GM19328 (cell line): ENCODE data around the gene ALDOB.

Experiments
- ATAC-seq: cut with Tn5 transposase; IDR thresholded peaks from one replicate; pipeline ENCODE4 v1.9.1; 2021; ENCODE audit warnings: mild to moderate bottlenecking, moderate library complexity; ENCODE audit not compliant: unreplicated experiment

The ALDOB gene

GRCh38 chr9:101435601-101436079 is at the start of gene ALDOB:
Gene ALDOB, minus strand, starts transcription at chr9:101435774. Its CDS starts 4,887 bp downstream, at chr9:101430887.
- ATAC-seq = no peak

GRCh38 chr9:101484046-101484445 is 48.5 kb upstream of the ALDOB start:
- ATAC-seq = no peak

- ATAC-seq = no peak
These were observed 45.7 kb upstream of the ALDOB start for GRCh38 chr9:101481261-101481660.

GRCh38 chr9:101480386-101480785 is 44.8 kb upstream of the ALDOB start:
- ATAC-seq = no peak

- no peak for ATAC-seq
These were observed 43.9 kb upstream of the ALDOB start for GRCh38 chr9:101479338-101480030.

GRCh38 chr9:101478906-101479305 is 43.3 kb upstream of the ALDOB start:
- ATAC-seq = no peak

GRCh38 chr9:101478444-101478843 is 42.9 kb upstream of the ALDOB start:
- ATAC-seq = no peak

GRCh38 chr9:101477736-101478135 is 42.2 kb upstream of the ALDOB start:
- ATAC-seq = no peak

- ATAC-seq = no peak
These were observed 41.6 kb upstream of the ALDOB start for GRCh38 chr9:101477214-101477613.

GRCh38 chr9:101476576-101477208 is 41.1 kb upstream of the ALDOB start:
- no peak for ATAC-seq

GRCh38 chr9:101472891-101473290 is 37.3 kb upstream of the ALDOB start:
- ATAC-seq = no peak

- no peak for ATAC-seq
These were observed 35.4 kb upstream of the ALDOB start for GRCh38 chr9:101470929-101471328.

- no peak for ATAC-seq
These were observed 34.4 kb upstream of the ALDOB start for GRCh38 chr9:101470021-101470420.

- ATAC-seq = no peak
These were observed 33.5 kb upstream of the ALDOB start for GRCh38 chr9:101469026-101469425.

GRCh38 chr9:101468116-101468515 is 32.5 kb upstream of the ALDOB start:
- ATAC-seq = no peak

- ATAC-seq = no peak
These were observed 32.1 kb upstream of the ALDOB start for GRCh38 chr9:101467690-101468089.

- ATAC-seq = no peak
These were observed 31.3 kb upstream of the ALDOB start for GRCh38 chr9:101466863-101467262.

GRCh38 chr9:101465326-101465915 is 29.8 kb upstream of the ALDOB start:
- no peak for ATAC-seq

GRCh38 chr9:101463397-101463796 is 27.8 kb upstream of the ALDOB start:
- ATAC-seq = no peak

GRCh38 chr9:101462558-101462957 is 27.0 kb upstream of the ALDOB start:
- ATAC-seq = no peak

- ATAC-seq = no peak
These were observed 25.4 kb upstream of the ALDOB start for GRCh38 chr9:101460965-101461364.

- peak; percentile 94 for ATAC-seq
These were observed 23.5 kb upstream of the ALDOB start for GRCh38 chr9:101458963-101459631.
